ENCODE results near the gene GRIK4. TPM values are rescaled to one million over a fixed set of nuclear protein-coding genes. Genes with fewer than 3 reads are reported as not detected.

GRIK4 gene
- polyA plus RNA-seq, 1 donor from 2014 or later: 3.4 TPM

DNA sequence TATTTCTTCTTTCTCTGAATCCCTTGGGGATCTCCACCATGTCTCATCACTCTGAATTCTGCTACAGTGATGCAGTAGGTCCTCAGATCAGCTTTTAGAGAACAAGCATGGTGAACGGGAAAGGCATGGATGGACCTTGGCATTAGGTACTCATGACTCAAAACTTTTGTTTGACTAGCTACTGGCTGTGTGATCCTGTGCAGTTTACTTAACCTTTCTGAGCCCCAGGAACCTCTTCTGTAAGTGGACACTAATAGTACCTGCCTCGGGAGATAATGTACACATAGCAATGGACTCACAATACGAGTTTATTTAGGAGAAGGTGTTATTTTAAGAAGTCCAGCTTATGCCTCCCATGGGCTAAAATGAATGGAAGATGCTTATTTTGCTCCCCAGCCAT is 327.7 kb downstream of the GRIK4 start:
- Histone ChIP-seq H4K20me1 (ENCODE audit: insufficient read depth) (no peaks in the 10 kb centered on the region), H3K27me3 (ENCODE audit: insufficient read depth, low read depth, low read length) (no peaks in the 10 kb centered on the region), H3K9ac (ENCODE audit: low read length) (no peak overlapping the region), H3K9me2 (ENCODE audit: insufficient read depth, low read length) (no peaks in the 10 kb centered on the region), H3K4me3 (ENCODE audit: low read length) (no peak overlapping the region), H3F3A (ENCODE audit: insufficient read depth, low read length, poor library complexity, severe bottlenecking) (no peaks in the 10 kb centered on the region), H3K9me3 (ENCODE audit: low read length) (no peaks in the 10 kb centered on the region), H2AFZ (ENCODE audit: low read depth, low read length) (no peak overlapping the region), H3K36me3 (ENCODE audit: insufficient read depth, low read length) (no peaks in the 10 kb centered on the region), H3K4me2 (ENCODE audit: low read length) (no peak overlapping the region), H3K79me2 (replicated peaks; ENCODE audit: insufficient read depth, low read length) (no peaks in the 10 kb centered on the region), H3K27ac (ENCODE audit: low read length) (no peak overlapping the region)
- TF ChIP-seq POLR2AphosphoS5 (IDR thresholded peaks at IDR 0.05): no peak
- no peak for TF ChIP-seq EP300 (conservative IDR thresholded peaks at IDR 0.05; ENCODE audit: poor library complexity, severe bottlenecking)
- no peak for TF ChIP-seq RAD21 (conservative IDR thresholded peaks at IDR 0.05)
- TF ChIP-seq, protein P1, sequence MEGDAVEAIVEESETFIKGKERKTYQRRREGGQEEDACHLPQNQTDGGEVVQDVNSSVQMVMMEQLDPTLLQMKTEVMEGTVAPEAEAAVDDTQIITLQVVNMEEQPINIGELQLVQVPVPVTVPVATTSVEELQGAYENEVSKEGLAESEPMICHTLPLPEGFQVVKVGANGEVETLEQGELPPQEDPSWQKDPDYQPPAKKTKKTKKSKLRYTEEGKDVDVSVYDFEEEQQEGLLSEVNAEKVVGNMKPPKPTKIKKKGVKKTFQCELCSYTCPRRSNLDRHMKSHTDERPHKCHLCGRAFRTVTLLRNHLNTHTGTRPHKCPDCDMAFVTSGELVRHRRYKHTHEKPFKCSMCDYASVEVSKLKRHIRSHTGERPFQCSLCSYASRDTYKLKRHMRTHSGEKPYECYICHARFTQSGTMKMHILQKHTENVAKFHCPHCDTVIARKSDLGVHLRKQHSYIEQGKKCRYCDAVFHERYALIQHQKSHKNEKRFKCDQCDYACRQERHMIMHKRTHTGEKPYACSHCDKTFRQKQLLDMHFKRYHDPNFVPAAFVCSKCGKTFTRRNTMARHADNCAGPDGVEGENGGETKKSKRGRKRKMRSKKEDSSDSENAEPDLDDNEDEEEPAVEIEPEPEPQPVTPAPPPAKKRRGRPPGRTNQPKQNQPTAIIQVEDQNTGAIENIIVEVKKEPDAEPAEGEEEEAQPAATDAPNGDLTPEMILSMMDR (IDR thresholded peaks at IDR 0.05; ENCODE audit: poor library complexity, severe bottlenecking): no peak
- TF ChIP-seq TAF1 (IDR thresholded peaks at IDR 0.05; ENCODE audit: low read depth): no peak
- TF ChIP-seq EZH2 (IDR thresholded peaks at IDR 0.05; ENCODE audit: borderline replicate concordance, insufficient read depth, low read length, poor library complexity, severe bottlenecking): no peak
- TF ChIP-seq SMC3 (conservative IDR thresholded peaks at IDR 0.05; ENCODE audit: poor library complexity): no peak
- TF ChIP-seq MXI1 (conservative IDR thresholded peaks at IDR 0.05; ENCODE audit: poor library complexity, severe bottlenecking): no peak
- TF ChIP-seq, protein P2, sequence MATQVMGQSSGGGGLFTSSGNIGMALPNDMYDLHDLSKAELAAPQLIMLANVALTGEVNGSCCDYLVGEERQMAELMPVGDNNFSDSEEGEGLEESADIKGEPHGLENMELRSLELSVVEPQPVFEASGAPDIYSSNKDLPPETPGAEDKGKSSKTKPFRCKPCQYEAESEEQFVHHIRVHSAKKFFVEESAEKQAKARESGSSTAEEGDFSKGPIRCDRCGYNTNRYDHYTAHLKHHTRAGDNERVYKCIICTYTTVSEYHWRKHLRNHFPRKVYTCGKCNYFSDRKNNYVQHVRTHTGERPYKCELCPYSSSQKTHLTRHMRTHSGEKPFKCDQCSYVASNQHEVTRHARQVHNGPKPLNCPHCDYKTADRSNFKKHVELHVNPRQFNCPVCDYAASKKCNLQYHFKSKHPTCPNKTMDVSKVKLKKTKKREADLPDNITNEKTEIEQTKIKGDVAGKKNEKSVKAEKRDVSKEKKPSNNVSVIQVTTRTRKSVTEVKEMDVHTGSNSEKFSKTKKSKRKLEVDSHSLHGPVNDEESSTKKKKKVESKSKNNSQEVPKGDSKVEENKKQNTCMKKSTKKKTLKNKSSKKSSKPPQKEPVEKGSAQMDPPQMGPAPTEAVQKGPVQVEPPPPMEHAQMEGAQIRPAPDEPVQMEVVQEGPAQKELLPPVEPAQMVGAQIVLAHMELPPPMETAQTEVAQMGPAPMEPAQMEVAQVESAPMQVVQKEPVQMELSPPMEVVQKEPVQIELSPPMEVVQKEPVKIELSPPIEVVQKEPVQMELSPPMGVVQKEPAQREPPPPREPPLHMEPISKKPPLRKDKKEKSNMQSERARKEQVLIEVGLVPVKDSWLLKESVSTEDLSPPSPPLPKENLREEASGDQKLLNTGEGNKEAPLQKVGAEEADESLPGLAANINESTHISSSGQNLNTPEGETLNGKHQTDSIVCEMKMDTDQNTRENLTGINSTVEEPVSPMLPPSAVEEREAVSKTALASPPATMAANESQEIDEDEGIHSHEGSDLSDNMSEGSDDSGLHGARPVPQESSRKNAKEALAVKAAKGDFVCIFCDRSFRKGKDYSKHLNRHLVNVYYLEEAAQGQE (IDR thresholded peaks at IDR 0.05; ENCODE audit: borderline replicate concordance): no peak

DNA sequence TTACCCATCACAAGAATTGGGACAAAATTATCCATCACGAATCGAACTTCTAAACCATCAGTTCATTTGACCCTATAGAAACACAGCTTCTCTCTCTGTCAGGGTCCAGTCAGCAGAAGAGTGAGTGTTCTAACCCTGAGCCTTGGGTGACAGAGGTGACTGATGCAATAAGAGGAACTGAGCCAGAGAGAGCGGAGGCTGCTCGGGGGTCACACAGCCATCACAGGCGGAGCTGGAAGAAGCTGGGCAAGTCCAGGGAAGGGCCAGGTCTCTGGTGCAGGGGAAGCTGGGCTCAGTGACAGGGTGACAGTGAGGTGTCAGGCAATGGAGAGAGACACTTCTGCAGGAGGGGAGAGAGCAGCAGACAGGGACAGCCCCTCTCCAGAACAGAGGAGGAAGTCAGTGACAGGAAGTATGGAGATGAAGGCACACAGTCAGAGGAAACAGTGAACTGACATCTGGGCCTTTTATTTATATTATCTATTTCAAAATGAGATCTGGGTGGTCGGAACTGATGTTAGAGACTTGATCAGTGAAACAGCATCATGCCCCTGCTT is 328.4 kb downstream of the GRIK4 start:
- no peaks in the 10 kb centered on the region for H3K9me3 ChIP-seq (ENCODE audit: low read length)

More for the DNA sequence above, 328.4 kb downstream of the GRIK4 start:
- no peak overlapping the region for H3K4me3 ChIP-seq (ENCODE audit: low read length)
- no peak overlapping the region for H3K4me2 ChIP-seq (ENCODE audit: low read length)
- H2AFZ ChIP-seq (ENCODE audit: low read depth, low read length): no peak overlapping the region
- no peaks in the 10 kb centered on the region for H4K20me1 ChIP-seq (ENCODE audit: insufficient read depth)
- H3K27me3 ChIP-seq (ENCODE audit: insufficient read depth, low read depth, low read length): no peaks in the 10 kb centered on the region
- H3K36me3 ChIP-seq (ENCODE audit: insufficient read depth, low read length): no peaks in the 10 kb centered on the region
- TF ChIP-seq POLR2AphosphoS5 (IDR thresholded peaks at IDR 0.05) (no peak), MXI1 (conservative IDR thresholded peaks at IDR 0.05; ENCODE audit: poor library complexity, severe bottlenecking) (no peak), TAF1 (IDR thresholded peaks at IDR 0.05; ENCODE audit: low read depth) (no peak), EP300 (conservative IDR thresholded peaks at IDR 0.05; ENCODE audit: poor library complexity, severe bottlenecking) (no peak), SMC3 (conservative IDR thresholded peaks at IDR 0.05; ENCODE audit: poor library complexity) (no peak), EZH2 (IDR thresholded peaks at IDR 0.05; ENCODE audit: borderline replicate concordance, insufficient read depth, low read length, poor library complexity, severe bottlenecking) (no peak)
- TF ChIP-seq, protein P1 (IDR thresholded peaks at IDR 0.05; ENCODE audit: poor library complexity, severe bottlenecking): no peak
- TF ChIP-seq, protein P2 (IDR thresholded peaks at IDR 0.05; ENCODE audit: borderline replicate concordance): no peak
- H3K79me2 ChIP-seq (replicated peaks; ENCODE audit: insufficient read depth, low read length): no peaks in the 10 kb centered on the region
- no peak overlapping the region for H3K9ac ChIP-seq (ENCODE audit: low read length)
- no peaks in the 10 kb centered on the region for H3K9me2 ChIP-seq (ENCODE audit: insufficient read depth, low read length)
- H3K27ac ChIP-seq (ENCODE audit: low read length): no peak overlapping the region
- no peaks in the 10 kb centered on the region for H3F3A ChIP-seq (ENCODE audit: insufficient read depth, low read length, poor library complexity, severe bottlenecking)

All from neural cell (in vitro differentiated cells).